HCT116 (cell line): Measurements from ENCODE around the gene CCL4L2. TPM values are rescaled to one million over a fixed set of nuclear protein-coding genes. Genes with fewer than 3 reads are reported as not detected.
A peak's percentile ranks its signal among the peaks of the same experiment; 100 is the strongest.

ENCODE experiments used
- ATAC-seq: fragments of 200-7000 bp; cut with Tn5 transposase; 2 replicates; pipeline ENCODE4 v1.9.1; 2020; ENCODE audit warnings: mild to moderate bottlenecking, moderate library complexity
- BruUV-seq: library from RNA; stranded (reverse); fragments of 400-500 nt; replicated peaks from 2 replicates; lab custom pipeline; 2021; lab: Mats Ljungman, UMichigan
- CTCF ChIA-PET: fragments of 300-600 bp; sonication (Branson Sonifier 250); formaldehyde crosslinking; loops from one replicate; lab custom pipeline; 2021; ENCODE audit warnings: antibody characterized with exemption; lab: Charles Lee
- POLR2A ChIA-PET: fragments of 300-600, 350-600 bp; sonication (Branson Sonifier 250); formaldehyde crosslinking; loops from one replicate; lab custom pipeline; 2021; ENCODE audit warnings: antibody characterized with exemption; lab: Charles Lee
- RAD21 ChIA-PET, 2 experiments: fragments of 300-600 bp; sonication (Branson Sonifier 250); formaldehyde crosslinking; loops; one replicate each; lab custom pipeline; 2023; ENCODE audit warnings: low total read pairs in 2 of 2; ENCODE audit not compliant: uncharacterized antibody in 2 of 2, unreplicated experiment in 2 of 2, low non-redundant PET in 1 of 2; lab: Charles Lee
- DNase-seq: peaks from one replicate; pipeline ENCODE4 v3.0.0-alpha.2; 2010; ENCODE audit warnings: low read depth, low spot score
- H2AFZ ChIP-seq: fragments of 200-600 bp; shearing (Covaris generic), sonication (generic); 2 replicates; pipeline ENCODE4 v1.6.1; 2017; ENCODE audit warnings: low read depth, mixed run types, mixed read lengths, antibody characterized with exemption, low read length; ENCODE audit not compliant: poor library complexity, severe bottlenecking
- H3K27ac ChIP-seq: 2 replicates; pipeline ENCODE4 v1.5.1; 2012; ENCODE audit warnings: low read depth, low read length
- H3K27me3 ChIP-seq: fragments of 200-600 bp; sonication (generic); 2 replicates; pipeline ENCODE4 v1.6.1; 2016; ENCODE audit warnings: mixed run types, low read length, mixed read lengths; ENCODE audit not compliant: insufficient read depth
- H3K36me3 ChIP-seq, 2 experiments: fragments of 200-500 bp in 1 of 2; fragments of 200-600 bp in 1 of 2; sonication (Bioruptor generic) in 1 of 2; sonication (generic) in 1 of 2; 2 replicates each; pipeline versions ENCODE4 v1.5.1 to v1.6.1; 2014 to 2016; ENCODE audit warnings: low read length in 2 of 2, inconsistent platforms in 1 of 2, mixed read lengths in 1 of 2, mixed run types in 1 of 2; ENCODE audit not compliant: insufficient read depth in 2 of 2, control insufficient read depth in 1 of 2
- H3K4me1 ChIP-seq, 2 experiments: fragments of 200-600 bp in 1 of 2; sonication (generic) in 1 of 2; 2 replicates each; pipeline versions ENCODE4 v1.5.1 to v1.6.1; 2012 to 2017; ENCODE audit warnings: low read length in 2 of 2, inconsistent platforms in 1 of 2, mild to moderate bottlenecking in 1 of 2, mixed read lengths in 1 of 2, mixed run types in 1 of 2, moderate library complexity in 1 of 2; ENCODE audit not compliant: insufficient read depth in 2 of 2, control insufficient read depth in 1 of 2
- H3K4me2 ChIP-seq: fragments of 200-600 bp; sonication (generic); 2 replicates; pipeline ENCODE4 v1.6.1; 2017; ENCODE audit warnings: mixed run types, low read length, mixed read lengths
- H3K4me3 ChIP-seq, 2 experiments: fragments of 200-600 bp in 1 of 2; sonication (generic) in 1 of 2; replicated peaks in 1 of 2; 2 replicates each; pipeline ENCODE4 v1.5.1; 2011 to 2016; ENCODE audit warnings: low read length in 2 of 2, control low read depth in 1 of 2, low read depth in 1 of 2, mild to moderate bottlenecking in 1 of 2, mixed read lengths in 1 of 2, mixed run types in 1 of 2
- H3K79me2 ChIP-seq: fragments of 200-600 bp; sonication (generic); 2 replicates; pipeline ENCODE4 v1.6.1; 2017; ENCODE audit warnings: mild to moderate bottlenecking, mixed run types, low read length, moderate library complexity, mixed read lengths; ENCODE audit not compliant: insufficient read depth
- H3K9ac ChIP-seq: fragments of 200-600 bp; sonication (generic); 2 replicates; pipeline ENCODE4 v1.6.1; 2016; ENCODE audit warnings: low read length, mixed read lengths
- H3K9me2 ChIP-seq: fragments of 200-600 bp; sonication (generic), shearing (Covaris generic); 2 replicates; pipeline ENCODE4 v1.6.1; 2017; ENCODE audit warnings: mixed run types, mild to moderate bottlenecking, moderate library complexity; ENCODE audit not compliant: insufficient read depth
- H3K9me3 ChIP-seq, 2 experiments: fragments of 200-500 bp in 1 of 2; fragments of 200-600 bp in 1 of 2; sonication (Bioruptor generic) in 1 of 2; sonication (generic) in 1 of 2; 2 replicates each; pipeline ENCODE4 v1.6.1; 2014 to 2017; ENCODE audit warnings: low read length in 2 of 2, mixed read lengths in 2 of 2, inconsistent platforms in 1 of 2, low read depth in 1 of 2, mild to moderate bottlenecking in 1 of 2, mixed run types in 1 of 2, moderate library complexity in 1 of 2; ENCODE audit not compliant: control insufficient read depth in 1 of 2, insufficient read depth in 1 of 2
- H4K20me1 ChIP-seq: fragments of 200-600 bp; sonication (generic), shearing (Covaris generic); 2 replicates; pipeline ENCODE4 v1.6.1; 2017; ENCODE audit warnings: mixed run types, mild to moderate bottlenecking, moderate library complexity; ENCODE audit not compliant: insufficient read depth
- CEBPB ChIP-seq: IDR thresholded peaks from 2 replicates; pipeline ENCODE4 v1.6.1; 2012; ENCODE audit warnings: low read depth
- REST ChIP-seq: IDR thresholded peaks from 2 replicates; pipeline ENCODE4 v1.6.1; 2012; ENCODE audit warnings: low read depth
- TCF7L2 ChIP-seq: IDR thresholded peaks from 2 replicates; pipeline ENCODE4 v1.7.0; 2011; ENCODE audit warnings: borderline replicate concordance, inconsistent platforms; ENCODE audit not compliant: insufficient read depth, insufficient read length; ENCODE audit errors: extremely low read depth
- ZFX ChIP-seq: fragments of 450-650 bp; IDR thresholded peaks from 2 replicates; pipeline ENCODE4 v1.6.1; 2017
- intact Hi-C: fragments of 100-400 bp; cut with micrococcal nuclease; formaldehyde crosslinking; loops from 2 replicates; pipeline ENCODE4 v1.10.0; 2022
- total RNA-seq: library from RNA; stranded (reverse); gene quantifications from one replicate; pipeline ENCODE4 v1.2.1, GENCODE V29; 2021; ENCODE audit not compliant: unreplicated experiment

CCL4L2 gene
- total RNA-seq, 1 experiment from 2014 or later = 0.37 TPM

- H3K79me2 ChIP-seq = no peaks in the 10 kb centered on the region
- H3K27me3 ChIP-seq = no peaks in the 10 kb centered on the region
- H3K9ac ChIP-seq = peak overlapping the region; percentile 71
- CTCF ChIA-PET = interaction anchor here (0.7 to 1.6 kb wide), 4 partner anchors 13 to 300 kb away, joined by 4 to 12 read pairs (median 6); no protein-coding TSS in a partner anchor
- H3K4me2 ChIP-seq = peak overlapping the region; percentile 81
- ATAC-seq = peak; percentile 2
- no peaks in the 10 kb centered on the region for H3K36me3 ChIP-seq
- BruUV-seq = no TSS peak
- RAD21 ChIA-PET = interaction anchor here (0.6 to 1.2 kb wide), 3 partner anchors 11 to 34 kb away, joined by 3 to 8 read pairs (median 3); no protein-coding TSS in a partner anchor
- no peaks in the 10 kb centered on the region for H3K9me3 ChIP-seq
- H3K4me1 ChIP-seq = peaks cover 0 to 14% of the 10 kb centered on the region in 2 experiments; a peak in 3 of 4 replicates
- DNase-seq = no peak
- H3K9me2 ChIP-seq = no peaks in the 10 kb centered on the region
- TF ChIP-seq ZFX (no peak), CEBPB (no peak), REST (no peak), TCF7L2 (no peak)
- no peak overlapping the region; the same call in 1 of the 2 replicates for H3K27ac ChIP-seq
- intact Hi-C loops = no loop called here
- POLR2A ChIA-PET = interaction anchor here (0.7 to 1.5 kb wide), 3 partner anchors 11 to 1783 kb away, joined by 3 to 12 read pairs (median 7); no protein-coding TSS in a partner anchor
- H4K20me1 ChIP-seq = no peaks in the 10 kb centered on the region
- peak overlapping the region; percentile 63 to 68 for H3K4me3 ChIP-seq
- peak overlapping the region; percentile 79 for H2AFZ ChIP-seq
These were observed 28.5 kb upstream of the CCL4L2 start for GRCh38 chr17:36182176-36183000.
